A549 treated with AZD2906 at 1 μM for 4 hours (cell line): ENCODE data around the gene ASNS. TPM values are rescaled to one million over a fixed set of nuclear protein-coding genes. Genes with fewer than 3 reads are reported as not detected.

Source experiments
- total RNA-seq: library from RNA; stranded (reverse); fragments of 200-300 nt; extraction: Qiagen RNA extraction; gene quantifications from 5 replicates; pipeline ENCODE4 v1.2.3, GENCODE V29; 2022

Gene ASNS, protein sequence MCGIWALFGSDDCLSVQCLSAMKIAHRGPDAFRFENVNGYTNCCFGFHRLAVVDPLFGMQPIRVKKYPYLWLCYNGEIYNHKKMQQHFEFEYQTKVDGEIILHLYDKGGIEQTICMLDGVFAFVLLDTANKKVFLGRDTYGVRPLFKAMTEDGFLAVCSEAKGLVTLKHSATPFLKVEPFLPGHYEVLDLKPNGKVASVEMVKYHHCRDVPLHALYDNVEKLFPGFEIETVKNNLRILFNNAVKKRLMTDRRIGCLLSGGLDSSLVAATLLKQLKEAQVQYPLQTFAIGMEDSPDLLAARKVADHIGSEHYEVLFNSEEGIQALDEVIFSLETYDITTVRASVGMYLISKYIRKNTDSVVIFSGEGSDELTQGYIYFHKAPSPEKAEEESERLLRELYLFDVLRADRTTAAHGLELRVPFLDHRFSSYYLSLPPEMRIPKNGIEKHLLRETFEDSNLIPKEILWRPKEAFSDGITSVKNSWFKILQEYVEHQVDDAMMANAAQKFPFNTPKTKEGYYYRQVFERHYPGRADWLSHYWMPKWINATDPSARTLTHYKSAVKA
- total RNA-seq = 50.1 to 63.2 TPM (median 57.8 TPM) in 5 replicates

DNA sequence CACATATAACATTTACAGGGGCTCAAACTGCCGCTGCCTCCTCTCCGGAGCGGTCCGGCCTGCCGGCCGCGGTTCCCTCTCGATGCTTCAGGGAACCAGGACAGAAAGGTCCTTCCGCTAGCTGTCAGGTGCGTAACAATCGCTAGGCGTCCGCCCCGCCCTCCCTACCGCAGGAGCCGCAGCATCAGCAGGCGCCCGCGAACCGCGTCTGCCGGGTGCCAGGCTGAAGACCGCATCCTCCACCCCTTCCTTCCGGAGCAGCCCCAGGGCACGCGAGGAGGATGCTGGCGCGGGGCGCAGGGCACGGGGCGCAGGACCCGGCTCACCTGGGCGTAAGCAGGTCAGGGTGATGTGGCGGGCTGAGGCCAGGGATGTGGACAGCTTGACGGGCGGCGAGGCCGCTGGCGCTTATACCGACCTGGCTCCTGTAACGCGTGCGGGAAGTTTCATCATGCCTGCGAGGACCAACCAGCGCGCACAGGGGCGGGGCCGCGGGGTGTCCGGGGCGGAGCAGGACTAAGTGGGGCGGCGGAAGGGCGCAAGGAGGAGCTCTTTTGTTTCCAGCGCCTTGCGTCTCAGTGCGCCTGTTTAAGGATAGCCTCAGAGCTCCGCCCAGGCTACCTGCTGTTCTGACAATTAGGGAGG lies at the start of gene ASNS:
TSS of gene ASNS (minus strand) at position 384 of the 645 bp plus-strand sequence. CDS start 3,252 bp downstream, outside the sequence.

Other genes starting within 250 kb of the ASNS start
- gene TAC1, start 140.3 kb downstream of the ASNS start, total RNA-seq = 0.07 TPM in 1 of 5 replicates, not detected in the others
- gene OCM2, start 117.8 kb upstream of the ASNS start, total RNA-seq = not detected in 5 replicates
- 8.1 to 10.8 TPM (median 9.1 TPM) in 5 replicates for gene LMTK2, start 234.5 kb upstream of the ASNS start, total RNA-seq